NT2/D1 (cell line): ENCODE results near the gene RFESD.

Experiments
- SUZ12 ChIP-seq: IDR thresholded peaks from 2 replicates; pipeline ENCODE4 v1.6.1; 2011; ENCODE audit not compliant: insufficient read length, insufficient read depth; ENCODE audit errors: extremely low read depth
- YY1 ChIP-seq: IDR thresholded peaks from 2 replicates; pipeline ENCODE4 v1.6.1; 2011; ENCODE audit not compliant: insufficient read length, insufficient read depth
- ZNF274 ChIP-seq: IDR thresholded peaks from 2 replicates; pipeline ENCODE4 v1.6.1; 2011; ENCODE audit warnings: mild to moderate bottlenecking, low read depth, low read length

- no peak for TF ChIP-seq YY1
- TF ChIP-seq ZNF274, result no peak
- TF ChIP-seq SUZ12, result no peak
Observed at GRCh38 chr5:95626701-95627100, 19.9 kb upstream of the RFESD start.
